Suprapubic skin (tissue), 4 donors: Measurements from ENCODE around the gene TRABD2A. TPM values are rescaled to one million over a fixed set of nuclear protein-coding genes. Genes with fewer than 3 reads are reported as not detected.

ENCODE experiments used
- DNase-seq, 2 donors: peaks; one replicate each; pipeline ENCODE4 v3.0.0-alpha.2; 2019; ENCODE audit warnings: low spot score in 2 of 2
- H3K27ac ChIP-seq: fragments of 200-600 bp; sonication (generic); one replicate; pipeline ENCODE4 v1.5.1; 2019
- H3K27me3 ChIP-seq: fragments of 200-600 bp; sonication (generic); one replicate; pipeline ENCODE4 v1.5.1; 2019
- H3K36me3 ChIP-seq: fragments of 200-600 bp; sonication (generic); one replicate; pipeline ENCODE4 v1.5.1; 2019
- H3K4me1 ChIP-seq: fragments of 200-600 bp; sonication (generic); one replicate; pipeline ENCODE4 v1.5.1; 2019
- H3K4me3 ChIP-seq: fragments of 200-600 bp; sonication (generic); one replicate; pipeline ENCODE4 v1.5.1; 2019; ENCODE audit warnings: mild to moderate bottlenecking
- H3K9me3 ChIP-seq: fragments of 200-600 bp; sonication (generic); one replicate; pipeline ENCODE4 v1.5.1; 2019
- CTCF ChIP-seq, 2 donors: fragments of 200-600 bp in 1 of 2; fragments of 450-650 bp in 1 of 2; sonication (generic) in 1 of 2; IDR thresholded peaks; one replicate each; pipeline ENCODE4 v1.5.1; 2016 to 2019; ENCODE audit warnings: antibody characterized with exemption in 2 of 2, mild to moderate bottlenecking in 1 of 2, moderate library complexity in 1 of 2
- EP300 ChIP-seq: sonication (generic); formaldehyde crosslinking; IDR thresholded peaks from one replicate; pipeline ENCODE4 v1.6.1; 2017; ENCODE audit warnings: antibody characterized with exemption
- POLR2A ChIP-seq, 2 donors: fragments of 450-650 bp; IDR thresholded peaks; one replicate each; pipeline ENCODE4 v1.6.1; 2017; ENCODE audit warnings: antibody characterized with exemption in 2 of 2, mild to moderate bottlenecking in 2 of 2, moderate library complexity in 2 of 2
- POLR2AphosphoS5 ChIP-seq, 3 donors: sonication (generic); formaldehyde crosslinking; IDR thresholded peaks; one replicate each; pipeline ENCODE4 v1.6.1; 2017; ENCODE audit warnings: antibody characterized with exemption in 3 of 3
- WGBS: methylation state at CpG from one replicate; pipeline ENCODE4 v1.1.5; 2018; 5-methylcytosine and 5-hydroxymethylcytosine counted together
- total RNA-seq, 4 donors: library from RNA; depleted of rRNA; stranded (reverse); fragments of >200 nt; gene quantifications; one replicate each; pipeline ENCODE4 v1.1.0, GENCODE V29; 2016

Gene TRABD2A
- 1 to 10 TPM in 2 of 4 donors, under 1 TPM in 1, not detected in 1; 0.68 to 2.4 (median 1.7) TPM for total RNA-seq

DNA sequence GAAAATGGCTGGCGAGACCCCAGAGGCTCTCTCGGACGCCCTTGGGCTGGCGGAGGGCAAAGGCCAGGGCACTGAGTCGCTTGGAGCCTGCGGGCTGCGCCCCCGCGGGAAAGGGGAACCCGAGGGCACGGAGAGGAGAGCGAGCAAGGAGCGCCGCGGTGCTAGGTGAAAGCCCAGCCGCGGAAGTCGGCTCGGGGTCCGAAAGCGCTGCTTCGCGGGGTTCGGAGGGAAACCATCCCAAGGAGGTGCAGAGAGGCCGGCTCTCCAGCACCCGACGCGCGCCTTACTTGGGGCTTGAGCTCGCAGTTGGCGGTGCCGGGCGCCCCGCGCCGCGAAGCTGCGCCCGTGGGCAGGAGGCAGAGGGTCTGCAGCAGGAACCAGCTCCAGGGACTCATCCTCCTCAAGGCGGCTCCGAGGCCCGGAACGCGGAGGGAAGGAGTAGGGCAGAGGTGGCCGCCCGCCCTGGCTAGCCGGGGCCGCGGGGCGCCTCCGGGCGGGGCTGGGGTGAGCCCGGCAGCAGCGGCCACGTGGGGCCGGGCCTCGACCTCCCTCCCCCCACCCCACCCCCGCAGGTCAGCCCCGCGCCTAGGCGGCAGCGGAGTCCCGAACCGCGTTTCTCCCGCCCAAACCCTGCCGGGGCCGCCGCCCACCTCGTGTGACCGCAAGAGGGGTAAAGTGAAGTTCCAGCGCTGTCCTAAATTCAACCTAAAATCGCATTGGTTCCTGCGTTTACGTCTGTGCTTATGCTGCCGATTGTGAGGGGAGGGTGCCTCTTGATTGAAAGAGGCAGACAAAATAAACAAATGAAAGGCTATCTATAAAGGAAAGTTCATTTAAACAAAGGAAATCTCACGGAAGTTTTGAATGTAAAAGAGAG lies at the start of gene TRABD2A:
TSS of gene TRABD2A (minus strand) at position 440 of the 877 bp plus-strand sequence. CDS start at position 395, 45 bp downstream.
- TF ChIP-seq POLR2AphosphoS5 (IDR thresholded peaks at IDR 0.05) (no peak), EP300 (no peak), POLR2A (IDR thresholded peaks at IDR 0.05) (no peak), CTCF (IDR thresholded peaks at IDR 0.05) (no peak)
- peaks cover 31% of the 10 kb centered on the region for H3K4me1 ChIP-seq
- no peaks in the 10 kb centered on the region for H3K9me3 ChIP-seq
- H3K27ac ChIP-seq, result no peak within 1 kb of the TSS
- WGBS, result 0% methylated on average over 53 of the region's 77 CpGs
- no peak for DNase-seq
- peak within 1 kb of the TSS; percentile 66 for H3K4me3 ChIP-seq
- peaks cover 15% of the 10 kb centered on the region for H3K27me3 ChIP-seq
- H3K36me3 ChIP-seq, result no peaks in the 10 kb centered on the region

GRCh38 chr2:84927275-84927627 lies 46.4 kb upstream of the TRABD2A start:
- DNase-seq, result no peak
- TF ChIP-seq POLR2AphosphoS5 (IDR thresholded peaks at IDR 0.05), result no peak
- no peak for TF ChIP-seq CTCF (IDR thresholded peaks at IDR 0.05)
- no peak for TF ChIP-seq EP300
- no peak for TF ChIP-seq POLR2A (IDR thresholded peaks at IDR 0.05)
- Histone ChIP-seq H3K27ac (no peak overlapping the region), H3K36me3 (no peaks in the 10 kb centered on the region), H3K4me1 (peaks cover 27% of the 10 kb centered on the region), H3K9me3 (no peaks in the 10 kb centered on the region), H3K4me3 (no peak overlapping the region), H3K27me3 (no peaks in the 10 kb centered on the region)
- 46% methylated on average over 3 of the region's 3 CpGs for WGBS

DNA sequence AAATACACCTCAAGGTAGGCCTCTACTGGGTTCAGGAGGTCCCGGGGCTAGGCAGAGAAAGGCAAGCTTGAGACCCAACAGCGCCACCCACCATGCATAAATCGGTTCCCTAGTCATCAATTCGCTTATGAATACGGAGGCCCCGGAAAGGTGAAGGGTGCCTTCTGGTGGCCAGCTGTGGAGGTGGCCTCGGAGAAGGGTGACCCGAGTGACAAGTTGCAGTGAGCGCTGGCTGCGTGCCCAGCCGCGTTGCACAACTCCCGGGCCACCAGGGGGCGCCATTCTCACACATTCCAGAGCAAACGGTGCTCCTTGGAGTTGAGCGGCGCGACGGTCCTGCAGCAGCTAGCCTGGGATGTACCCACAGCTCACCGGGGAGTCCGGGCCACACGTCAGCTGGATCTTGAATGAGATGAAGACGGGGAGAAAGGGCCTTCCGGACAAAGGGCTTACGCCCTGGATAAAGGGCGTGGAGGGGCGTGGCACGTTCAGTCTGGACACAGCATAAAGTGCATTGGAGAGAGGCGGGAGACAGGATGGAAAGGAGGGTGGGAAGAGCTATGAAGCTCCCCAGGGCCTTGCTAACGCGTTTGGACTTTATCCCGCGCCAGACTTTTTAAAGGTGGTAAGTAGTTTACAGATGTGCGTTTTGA lies 45.0 kb upstream of the TRABD2A start:
- H3K4me1 ChIP-seq, result peaks cover 27% of the 10 kb centered on the region
- WGBS, result 6% methylated on average over 26 of the region's 34 CpGs
- no peaks in the 10 kb centered on the region for H3K36me3 ChIP-seq
- H3K27me3 ChIP-seq, result no peaks in the 10 kb centered on the region
- H3K9me3 ChIP-seq, result no peaks in the 10 kb centered on the region
- H3K4me3 ChIP-seq, result peak overlapping the region; percentile 41
- peak; percentile 97 to 98 for DNase-seq
- peak in 1 of 3 donors; percentile 96 for TF ChIP-seq POLR2AphosphoS5 (IDR thresholded peaks at IDR 0.05)
- TF ChIP-seq POLR2A (IDR thresholded peaks at IDR 0.05), result no peak
- peak; percentile 91 to 96 for TF ChIP-seq CTCF (IDR thresholded peaks at IDR 0.05)
- no peak for TF ChIP-seq EP300
- H3K27ac ChIP-seq, result peak overlapping the region; percentile 45

DNA sequence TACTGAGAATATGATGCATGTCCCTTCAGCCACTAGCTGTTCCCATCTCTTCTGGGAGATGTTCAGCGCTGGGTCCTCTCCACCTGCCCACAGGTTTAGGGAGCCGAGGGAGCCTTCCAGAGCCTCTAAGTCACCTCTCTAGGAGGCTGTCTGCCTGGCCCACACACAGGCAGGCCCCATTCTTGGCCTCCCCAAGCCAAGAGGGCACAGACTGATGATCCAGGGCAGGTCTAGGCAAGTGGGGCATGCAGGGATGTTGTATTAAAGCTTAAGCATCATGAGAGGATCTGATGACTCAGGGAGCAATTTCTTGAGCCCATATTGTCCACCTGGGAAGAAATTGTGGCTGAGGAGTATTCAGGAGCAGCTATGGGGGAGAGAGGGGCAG lies 44.4 kb upstream of the TRABD2A start:
- Histone ChIP-seq H3K4me1 (peaks cover 29% of the 10 kb centered on the region), H3K4me3 (no peak overlapping the region), H3K27ac (peak overlapping the region; percentile 45), H3K27me3 (no peaks in the 10 kb centered on the region), H3K36me3 (no peaks in the 10 kb centered on the region), H3K9me3 (no peaks in the 10 kb centered on the region)
- 82% methylated on average over 2 of the region's 2 CpGs for WGBS
- DNase-seq, result peak in 1 of 2 donors; percentile 70
- TF ChIP-seq CTCF (IDR thresholded peaks at IDR 0.05) (no peak), EP300 (no peak), POLR2AphosphoS5 (IDR thresholded peaks at IDR 0.05) (no peak), POLR2A (IDR thresholded peaks at IDR 0.05) (no peak)
